ENCODE data around the gene EML2.
"Not testable (repeated sequence)": the region's sequence is repeated elsewhere in the genome, so short reads cannot be mapped to it uniquely, and the experiment has no call there.

EML2 gene

DNA sequence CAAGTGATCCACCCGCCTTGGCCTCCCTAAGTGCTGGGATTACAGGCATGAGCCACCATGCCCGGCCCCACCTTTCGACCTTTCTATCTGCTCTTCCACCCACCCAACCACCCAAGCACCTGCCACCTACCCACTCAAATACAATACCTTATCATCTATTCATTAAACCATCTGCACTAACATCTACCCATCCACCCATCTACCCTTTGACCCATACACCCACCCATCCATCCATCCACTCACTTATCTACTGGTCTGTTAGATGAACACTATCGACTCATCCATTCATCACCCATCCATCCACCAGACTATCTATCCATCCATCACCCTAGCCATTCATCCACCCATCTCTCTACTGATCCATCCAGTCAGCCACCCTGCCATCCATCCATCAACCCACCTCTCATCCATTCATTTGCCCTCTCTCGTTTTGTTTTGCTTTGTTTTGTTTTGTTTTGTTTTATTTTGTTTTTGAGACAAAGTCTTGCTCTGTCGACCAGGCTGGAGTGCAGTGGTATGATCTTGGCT, 17.2 kb downstream of the EML2 start:
- no peak for DNase-seq

DNA sequence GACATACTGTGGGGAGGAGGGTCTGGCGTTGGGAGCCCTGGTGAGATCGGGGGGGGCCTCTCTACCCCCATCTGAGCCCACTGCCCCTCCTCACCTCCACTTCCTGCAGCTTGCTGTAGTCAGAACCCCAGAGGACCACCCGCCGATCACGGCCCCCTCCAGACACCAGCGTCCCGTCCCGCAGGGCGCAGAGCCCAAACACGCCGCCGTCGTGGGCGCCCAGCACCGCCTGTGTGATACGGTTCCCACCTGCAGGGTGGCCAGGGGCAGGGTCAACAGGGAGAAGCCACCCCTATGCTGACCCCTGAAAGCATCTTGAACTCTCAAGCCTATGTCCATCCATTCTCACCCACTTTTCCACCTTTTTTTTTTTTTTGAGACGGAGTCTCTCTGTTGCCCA, 17.8 kb downstream of the EML2 start:
- DNase-seq: no peak

DNA sequence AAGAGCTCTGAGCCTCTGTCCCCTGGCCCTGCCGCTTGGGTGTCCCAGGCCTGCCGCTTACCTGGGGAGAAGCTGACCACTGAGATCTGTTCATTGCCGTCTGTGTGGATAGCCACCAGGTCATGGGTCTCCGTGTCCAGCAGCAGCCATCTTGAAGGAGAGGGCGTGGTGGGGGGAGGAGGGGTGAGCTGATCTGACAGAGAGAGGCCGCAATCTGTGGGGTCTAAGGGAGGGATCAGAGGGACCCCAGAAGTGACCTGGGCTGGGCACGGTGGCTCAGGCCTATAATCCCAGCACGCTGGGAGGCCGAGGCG, 22.5 kb downstream of the EML2 start:
- DNase-seq: no peak

DNA sequence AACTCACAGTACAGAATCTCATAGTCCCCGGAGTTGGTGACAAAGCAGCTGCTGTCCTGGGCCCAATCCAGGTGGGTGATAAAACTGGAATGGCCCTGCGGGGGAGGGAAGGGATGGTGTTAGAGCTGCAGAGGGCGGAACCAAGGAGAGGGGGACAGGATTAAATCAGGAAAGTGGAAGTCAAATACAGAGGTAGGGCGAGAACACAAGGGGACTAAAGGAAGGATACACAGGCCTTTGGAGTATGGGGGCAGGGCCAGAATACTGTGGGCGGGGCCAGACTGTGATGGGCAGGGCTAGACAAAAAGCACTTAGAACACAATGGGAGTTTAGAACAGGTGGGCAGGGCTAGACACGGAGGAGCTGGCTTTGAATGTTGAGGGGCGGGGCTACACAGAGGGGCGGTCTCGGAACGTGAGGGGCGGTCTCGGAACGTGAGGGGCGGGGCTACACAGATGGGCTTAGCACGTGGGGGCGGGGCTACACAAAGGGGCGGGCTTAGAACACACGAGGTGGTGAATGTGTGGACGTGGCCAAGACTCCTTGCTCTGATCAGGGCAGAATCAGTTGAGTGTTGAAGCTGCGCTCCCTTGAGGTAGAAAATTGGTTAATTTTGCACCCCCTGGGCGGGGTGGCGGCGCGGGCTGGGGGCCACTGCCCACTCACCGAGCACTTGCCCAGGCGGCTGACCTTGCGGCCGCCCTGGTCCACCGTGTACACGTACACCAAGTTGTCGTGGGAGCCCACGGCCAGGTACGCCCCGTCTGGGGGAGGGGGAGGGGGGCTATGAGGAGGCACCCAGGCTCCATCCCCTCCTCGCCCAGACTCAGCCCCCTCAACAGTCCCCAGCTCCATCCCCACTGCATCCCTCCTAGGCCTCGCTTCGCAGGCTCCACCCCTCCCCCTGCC, 23.1 kb downstream of the EML2 start:
- peak in 10 of 58 donors; percentile 3 to 35 (median 16) for DNase-seq

- not testable (repeated sequence) for DNase-seq
Observed at GRCh38 chr19:45615056-45615455, 24.1 kb downstream of the EML2 start.

- peak in 1 of 58 donors; percentile 4 for DNase-seq
Observed at GRCh38 chr19:45613926-45614725, 25.1 kb downstream of the EML2 start.

DNA sequence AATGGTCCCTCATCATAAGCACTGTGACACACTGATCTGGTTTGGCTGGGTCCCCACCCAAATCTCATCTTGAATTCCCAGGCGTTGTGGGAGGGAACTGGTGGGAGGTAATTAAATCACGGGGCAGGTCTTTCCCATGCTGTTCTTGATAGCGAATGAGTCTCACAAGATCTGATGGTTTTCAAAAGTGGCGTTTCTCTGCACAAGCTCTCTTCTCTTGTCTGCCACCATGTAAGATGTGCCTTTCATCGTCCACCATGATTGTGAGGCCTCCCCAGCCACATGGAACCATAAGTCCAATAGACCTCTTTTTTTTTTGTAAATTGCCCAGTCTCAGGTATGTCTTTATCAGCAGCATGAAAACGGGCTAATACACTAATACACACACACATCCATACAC, 30.2 kb downstream of the EML2 start:
- DNase-seq: no peak

DNA sequence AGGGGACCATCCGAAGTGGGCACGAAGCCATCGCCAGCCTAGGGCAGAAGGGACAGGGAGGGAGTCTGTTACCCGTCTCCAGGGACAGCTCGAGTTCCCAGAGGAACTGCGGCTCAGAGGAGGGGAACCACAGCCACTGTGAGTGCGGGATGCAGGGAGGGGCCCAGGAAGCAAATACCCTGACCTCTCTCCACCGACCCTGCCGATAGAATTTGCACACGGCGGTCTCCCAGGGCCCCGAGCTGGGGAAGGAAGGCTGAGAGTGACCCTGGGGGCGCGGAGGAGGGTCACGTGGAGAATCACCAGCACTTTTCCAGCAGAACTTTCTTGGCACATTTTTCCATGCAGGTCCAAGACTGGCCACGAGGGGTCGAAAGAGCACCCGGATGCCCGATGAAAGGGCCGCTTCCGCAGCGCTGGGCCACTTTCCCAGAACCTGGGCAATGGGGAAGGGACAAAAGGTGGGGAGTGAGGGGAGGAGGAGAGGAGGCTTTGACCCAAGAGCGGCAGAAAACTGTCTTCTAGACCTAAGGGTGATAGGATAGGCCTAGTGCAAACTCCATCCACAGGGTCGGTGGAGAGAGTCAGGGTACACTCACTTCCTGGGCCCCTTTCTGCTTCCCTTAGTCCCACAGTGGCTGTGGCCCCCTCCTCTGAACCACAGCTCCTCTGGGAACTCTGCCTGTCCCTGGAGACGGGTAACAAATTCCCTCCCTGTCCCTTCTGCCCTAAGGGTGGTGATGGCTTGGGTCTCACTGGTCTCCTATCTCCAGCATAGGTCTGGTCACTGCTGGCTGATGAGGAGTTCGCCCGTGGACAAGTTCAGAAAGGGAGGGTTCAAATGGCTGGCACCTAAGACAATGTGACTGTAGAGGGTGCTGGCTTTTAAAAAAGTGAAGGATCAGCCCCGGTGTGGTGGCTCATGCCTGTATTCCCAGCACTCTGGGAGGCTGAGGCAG, 31.8 kb downstream of the EML2 start:
- peak in 55 of 58 donors; percentile 3 to 73 (median 46) for DNase-seq

- peak in 2 of 58 donors; percentile 2 to 7 for DNase-seq
Observed at GRCh38 chr19:45601524-45602374, 37.4 kb downstream of the EML2 start, which contains the start of gene GPR4. Gene GPR4, minus strand, starts transcription at chr19:45602212. Its CDS starts 10,346 bp downstream, at chr19:45591866.

- DNase-seq: no peak
Observed at GRCh38 chr19:45601115-45601514, 38.1 kb downstream of the EML2 start.

DNA sequence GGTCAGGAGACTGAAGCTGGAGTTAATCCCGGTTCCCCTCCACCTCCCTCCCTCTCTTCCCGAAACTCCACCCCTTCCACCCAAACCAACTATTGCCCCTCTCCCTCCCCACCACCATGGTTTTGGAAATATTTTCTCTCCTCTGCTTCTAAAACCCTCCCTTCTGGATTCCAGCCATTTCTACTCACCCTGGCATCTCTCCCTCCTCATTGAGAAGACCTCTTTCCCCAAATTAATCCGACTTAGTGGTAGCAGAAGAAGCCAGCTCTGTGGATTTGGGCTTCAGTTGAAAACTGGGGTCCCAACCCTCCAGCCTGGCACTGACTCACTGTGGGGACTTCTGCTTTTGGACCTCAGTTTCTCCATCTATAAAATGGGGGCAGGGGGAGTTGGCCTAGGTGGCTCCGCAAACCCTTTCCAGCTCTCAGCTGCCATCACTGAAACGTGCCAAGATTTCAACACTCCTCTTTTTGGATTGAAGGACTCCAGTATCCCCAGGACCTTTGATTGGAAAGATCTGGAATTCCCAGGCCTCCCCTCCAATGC, 38.8 kb downstream of the EML2 start:
- DNase-seq: no peak

- no peak for DNase-seq
Observed at GRCh38 chr19:45599286-45599685, 39.9 kb downstream of the EML2 start.

- DNase-seq: no peak
Observed at GRCh38 chr19:45598267-45599001, 40.8 kb downstream of the EML2 start.

DNA sequence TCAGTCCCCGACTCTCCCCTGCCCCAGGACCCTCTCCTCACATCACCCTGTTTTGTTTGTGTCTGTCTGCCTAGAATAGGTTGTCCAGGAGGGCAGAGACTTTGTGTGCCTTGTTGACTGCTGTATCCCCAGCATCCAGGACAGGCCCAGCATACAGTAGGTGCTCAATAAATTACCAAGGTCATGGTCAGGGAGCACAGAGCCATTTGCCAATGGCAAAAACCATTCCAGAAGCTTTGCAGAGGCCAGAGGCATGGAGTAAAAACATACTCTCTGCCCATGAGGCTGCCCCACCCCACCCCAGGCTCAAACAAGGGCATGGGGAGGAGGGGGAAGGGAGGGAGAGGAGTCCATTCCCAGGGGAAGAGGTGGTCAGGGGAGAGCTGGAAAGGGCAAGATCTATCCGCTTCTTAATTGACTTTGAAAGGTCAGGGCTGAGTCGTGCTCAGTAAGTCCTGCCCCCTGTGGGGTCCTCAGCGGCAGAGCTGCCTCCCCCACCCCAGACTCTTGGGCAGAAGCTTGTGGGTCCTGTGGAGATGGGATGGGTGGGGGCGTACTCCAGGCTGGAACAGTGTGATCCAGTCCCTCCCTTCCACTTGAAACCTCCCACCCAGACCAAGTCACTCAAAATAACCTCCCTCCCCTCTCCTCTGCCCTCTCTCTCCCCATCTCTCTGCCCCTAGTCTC, 41.6 kb downstream of the EML2 start:
- no peak for DNase-seq

- DNase-seq: no peak
Observed at GRCh38 chr19:45595814-45596213, 43.4 kb downstream of the EML2 start.

DNA sequence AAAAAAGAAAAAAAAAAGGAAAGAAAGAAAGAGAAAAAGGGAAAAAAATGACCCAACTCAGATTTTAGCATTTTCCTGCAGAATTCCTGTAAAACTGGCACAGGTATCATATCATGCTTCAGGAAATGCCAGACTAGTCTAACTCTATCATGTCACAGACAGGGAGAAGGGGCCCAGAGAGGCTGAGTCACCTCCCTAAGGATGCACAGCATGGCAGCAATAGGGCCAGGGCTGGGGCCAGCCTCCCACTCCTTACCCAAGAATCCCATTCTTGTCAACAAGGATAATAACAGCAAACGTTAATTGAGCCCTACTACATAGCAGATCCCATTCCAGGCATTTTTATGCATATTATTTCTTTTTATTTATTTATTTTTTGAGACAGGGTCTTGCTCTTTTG, 45.7 kb downstream of the EML2 start:
- DNase-seq: no peak

DNA sequence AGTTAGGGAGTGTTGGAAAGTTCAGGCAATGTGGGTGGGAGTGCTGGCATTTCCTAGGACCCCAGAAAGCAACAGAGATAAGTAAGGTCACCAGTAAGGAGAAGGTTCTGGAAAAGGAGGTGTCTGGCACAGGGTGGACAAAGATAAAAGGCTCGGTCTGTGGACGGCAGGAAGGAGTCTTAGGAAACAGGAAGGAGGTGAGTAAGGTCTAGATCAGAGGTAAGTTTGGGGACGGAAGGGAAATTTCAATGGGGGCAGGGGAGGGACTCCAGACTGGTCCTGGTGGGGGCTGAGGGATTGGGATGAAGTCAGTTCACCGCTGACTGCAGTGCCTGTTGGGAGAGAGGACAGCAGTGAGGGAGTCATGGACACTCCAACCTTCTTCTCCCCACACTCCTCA, 46.8 kb downstream of the EML2 start:
- no peak for DNase-seq

- DNase-seq: no peak
Observed at GRCh38 chr19:45591638-45592005, 47.6 kb downstream of the EML2 start.
